Measurements from ENCODE around the gene ZFP36L2.

The ZFP36L2 gene

DNA sequence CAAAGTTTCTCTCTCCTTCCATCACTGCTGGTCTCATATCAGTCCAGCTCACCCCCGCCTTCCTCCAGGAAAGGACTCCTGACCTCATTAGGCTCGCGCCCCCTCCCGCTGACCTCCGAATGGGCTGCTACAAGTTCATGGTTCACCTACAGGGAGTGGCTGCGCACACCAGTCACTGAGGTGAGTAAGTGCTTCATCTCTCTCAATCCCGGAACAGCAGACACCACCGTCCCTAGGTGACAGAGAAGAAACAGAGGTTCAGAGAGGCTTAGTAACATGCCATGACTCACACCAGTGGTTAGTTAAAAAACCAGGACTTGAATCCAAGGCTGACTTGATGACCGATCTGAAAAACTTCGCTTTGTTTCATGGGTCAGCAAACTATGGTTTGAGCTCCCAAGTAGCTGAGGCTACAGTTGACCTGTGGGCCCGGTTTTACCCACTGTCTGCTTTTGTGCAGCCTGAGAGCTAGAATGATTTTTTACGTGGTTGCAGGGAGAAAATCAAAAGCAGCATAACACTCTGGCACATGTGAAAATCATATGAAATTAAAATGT lies 42.0 kb downstream of the ZFP36L2 start:
- no peak for DNase-seq

DNA sequence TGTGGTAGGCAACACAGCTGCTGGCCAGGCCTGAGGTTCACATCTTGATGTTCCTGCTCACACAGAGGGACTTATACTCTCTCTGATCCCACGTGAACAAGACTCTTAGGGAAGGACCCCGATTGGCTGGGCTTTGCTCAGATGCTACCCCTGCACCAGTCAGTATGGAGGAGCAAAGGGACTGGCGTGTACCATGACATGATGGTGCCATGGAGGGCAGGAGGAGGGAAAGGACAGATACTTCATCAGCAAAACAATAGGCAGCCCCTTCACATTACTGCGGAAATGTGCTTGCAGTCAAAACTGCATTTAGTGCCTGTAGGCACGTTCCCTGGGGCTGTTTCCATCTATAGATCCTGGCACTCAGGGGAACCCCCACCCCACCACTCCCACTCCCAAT lies 42.7 kb downstream of the ZFP36L2 start:
- DNase-seq, result no peak

DNA sequence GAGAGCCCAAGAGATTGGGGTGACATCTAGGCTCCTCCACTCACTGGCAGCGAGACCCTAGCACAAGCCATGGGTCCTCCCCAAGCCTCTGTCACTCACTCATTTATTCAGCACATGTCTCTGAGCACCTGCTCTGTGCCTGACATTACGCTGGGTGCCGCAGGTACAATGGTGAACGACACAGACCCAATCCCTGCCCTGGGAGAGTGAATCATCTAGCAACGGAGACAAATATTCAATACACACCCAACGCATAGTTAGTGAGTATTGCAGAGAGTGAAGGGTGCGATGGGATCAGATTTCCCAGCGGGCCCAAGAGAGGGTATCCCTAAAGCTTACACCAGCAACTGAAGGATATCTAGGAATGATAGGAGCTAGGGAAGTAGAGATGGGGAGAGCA lies 45.5 kb downstream of the ZFP36L2 start:
- no peak for DNase-seq

DNA sequence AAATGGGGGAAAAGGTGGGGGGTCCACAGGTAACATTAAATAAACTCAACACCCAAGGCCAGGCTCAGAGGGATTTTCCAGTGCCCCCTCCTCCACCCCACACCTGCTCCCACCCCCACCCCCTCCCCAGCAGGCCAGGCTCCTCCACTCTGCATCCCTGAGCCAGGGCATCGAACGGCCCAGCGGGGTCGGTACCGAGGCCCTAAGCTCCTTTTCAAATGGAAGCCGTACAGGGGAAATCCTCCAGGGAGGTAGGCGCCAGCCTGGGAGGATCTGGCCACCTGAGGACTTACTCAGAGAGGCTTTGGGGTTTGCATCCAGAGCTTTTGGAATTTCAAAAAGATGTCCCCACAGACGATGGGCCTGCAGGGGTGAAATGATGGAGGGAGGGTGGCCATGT lies 46.5 kb downstream of the ZFP36L2 start:
- no peak for DNase-seq

DNA sequence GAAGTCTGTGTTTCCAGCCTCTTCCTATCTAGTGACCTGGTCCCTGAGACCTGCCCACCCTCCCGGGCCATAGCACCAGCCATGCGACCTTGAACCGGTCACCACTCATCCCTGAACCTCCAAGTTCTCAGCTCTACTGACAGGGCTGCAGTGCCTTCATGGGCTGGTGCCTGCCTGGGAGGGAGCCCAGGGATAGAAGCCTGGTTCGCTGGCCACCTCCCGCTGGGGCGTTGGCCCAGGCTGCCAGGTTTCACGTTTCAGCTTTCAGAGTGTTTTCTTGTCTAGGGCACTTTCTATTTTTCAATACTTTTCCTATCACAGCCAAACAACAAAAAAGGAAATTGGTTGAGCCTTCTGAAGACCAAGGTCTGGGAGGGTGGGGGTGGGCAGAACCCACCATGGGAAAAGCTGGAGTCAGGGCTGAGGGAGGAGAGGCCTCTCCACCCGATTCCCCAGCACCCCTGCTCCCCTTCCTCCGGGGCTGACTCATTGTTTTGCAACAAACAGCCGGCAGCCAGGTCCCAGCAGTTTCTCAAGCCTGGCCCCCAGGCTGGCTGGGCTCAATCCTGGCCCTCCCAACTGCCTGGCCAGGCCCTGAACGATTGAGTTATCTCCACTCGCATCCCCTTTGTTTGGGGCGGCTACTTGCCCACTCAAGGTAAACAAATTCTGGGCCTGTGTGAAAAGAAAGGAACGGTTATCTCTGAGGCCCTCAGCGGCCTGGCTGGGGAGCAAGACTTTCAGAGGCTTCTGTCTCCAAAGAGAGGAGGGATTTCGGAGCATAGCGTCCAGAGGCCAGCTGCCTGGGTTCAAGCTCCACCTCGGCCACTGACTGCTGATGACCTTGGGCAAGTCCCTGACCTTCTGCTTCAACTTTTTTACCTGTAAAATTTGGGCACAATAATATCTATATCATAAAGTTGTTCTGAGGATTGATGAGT lies 47.5 kb downstream of the ZFP36L2 start:
- DNase-seq, result peak; percentile 78

DNA sequence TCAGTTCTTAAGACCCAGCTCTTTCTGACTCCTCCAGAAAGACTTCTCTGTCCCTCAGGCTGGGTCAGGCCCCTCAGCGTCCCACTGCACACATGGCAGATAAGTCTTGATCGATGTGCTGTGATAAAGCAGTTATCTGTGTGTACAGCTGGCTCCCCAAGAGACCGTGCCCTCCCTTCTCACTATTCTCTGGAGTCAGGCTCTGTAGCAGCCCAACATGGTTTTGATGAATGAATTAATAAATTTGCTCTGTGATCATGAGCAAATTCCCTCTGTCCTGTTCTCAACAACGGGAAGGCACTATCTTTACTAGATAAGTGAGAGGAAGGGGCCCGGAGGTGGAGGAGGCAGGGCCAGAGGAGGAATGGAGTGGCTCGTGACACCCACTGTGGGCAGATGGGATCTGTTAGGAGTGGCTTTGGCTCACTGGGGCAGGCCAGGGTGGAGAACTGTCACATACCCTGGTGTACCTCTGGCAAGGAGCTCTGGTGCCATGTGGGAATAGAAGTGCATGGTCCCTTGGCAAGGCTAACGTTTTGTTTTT lies 48.3 kb downstream of the ZFP36L2 start:
- no peak for DNase-seq

DNA sequence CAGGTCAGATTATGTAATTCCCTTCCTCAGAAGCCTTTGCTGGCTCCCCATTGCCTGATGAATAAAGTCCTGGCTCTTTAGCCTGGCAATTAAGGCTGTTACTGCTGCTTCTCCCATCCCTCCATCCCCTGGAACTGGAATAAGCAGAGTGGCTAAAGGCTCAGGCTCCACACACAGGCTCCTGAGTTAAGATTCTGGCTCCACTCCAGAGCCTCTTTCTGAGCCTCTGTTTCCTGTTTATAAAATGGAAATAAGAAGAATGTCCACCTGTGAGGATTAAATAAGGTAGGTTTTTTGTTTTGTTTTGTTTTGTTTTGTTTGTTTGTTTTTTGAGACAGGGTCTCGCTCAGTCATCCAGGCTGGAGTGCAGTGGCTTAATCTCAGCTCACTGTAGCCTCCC lies 50.0 kb downstream of the ZFP36L2 start:
- DNase-seq, result no peak

DNA sequence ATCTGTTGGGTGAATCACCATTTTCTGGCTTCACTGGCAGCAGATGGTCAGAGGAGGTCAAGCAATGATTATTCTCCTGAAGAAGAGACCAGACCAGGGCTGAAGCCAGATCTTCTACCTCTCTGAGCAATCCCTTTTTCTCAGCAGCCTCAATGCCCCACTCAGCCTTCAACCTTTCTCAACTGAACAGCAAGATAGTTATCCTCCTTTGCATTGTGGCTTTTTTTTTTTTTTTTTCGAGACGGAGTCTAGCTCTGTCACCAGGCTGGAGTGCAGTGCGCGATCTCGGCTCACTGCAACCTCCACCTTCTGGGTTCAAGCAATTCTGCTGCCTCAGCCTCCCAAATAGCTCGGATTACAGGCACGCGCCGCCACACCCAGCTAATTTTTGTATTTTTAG lies 50.5 kb downstream of the ZFP36L2 start:
- DNase-seq, result no peak

DNA sequence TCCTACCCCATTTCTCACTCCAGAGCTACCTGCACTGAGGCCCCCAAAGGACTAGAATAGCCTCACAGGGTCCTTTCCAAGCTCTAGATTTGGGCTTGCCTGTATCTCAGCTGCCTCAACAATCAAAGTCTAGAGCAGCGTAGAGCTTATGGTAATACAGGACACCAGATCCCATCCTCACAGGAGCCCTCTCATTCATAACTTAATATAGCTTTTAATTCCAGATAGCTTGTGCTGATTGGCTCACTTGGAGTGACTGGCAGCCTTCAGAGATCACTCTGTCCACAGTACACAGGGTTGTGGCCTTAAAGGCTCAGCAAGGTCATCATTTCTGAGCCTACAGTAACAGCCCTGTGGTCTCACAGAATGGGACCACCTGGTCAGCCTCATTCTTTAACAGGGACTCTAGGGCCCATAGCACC lies 51.4 kb downstream of the ZFP36L2 start:
- DNase-seq, result no peak

DNA sequence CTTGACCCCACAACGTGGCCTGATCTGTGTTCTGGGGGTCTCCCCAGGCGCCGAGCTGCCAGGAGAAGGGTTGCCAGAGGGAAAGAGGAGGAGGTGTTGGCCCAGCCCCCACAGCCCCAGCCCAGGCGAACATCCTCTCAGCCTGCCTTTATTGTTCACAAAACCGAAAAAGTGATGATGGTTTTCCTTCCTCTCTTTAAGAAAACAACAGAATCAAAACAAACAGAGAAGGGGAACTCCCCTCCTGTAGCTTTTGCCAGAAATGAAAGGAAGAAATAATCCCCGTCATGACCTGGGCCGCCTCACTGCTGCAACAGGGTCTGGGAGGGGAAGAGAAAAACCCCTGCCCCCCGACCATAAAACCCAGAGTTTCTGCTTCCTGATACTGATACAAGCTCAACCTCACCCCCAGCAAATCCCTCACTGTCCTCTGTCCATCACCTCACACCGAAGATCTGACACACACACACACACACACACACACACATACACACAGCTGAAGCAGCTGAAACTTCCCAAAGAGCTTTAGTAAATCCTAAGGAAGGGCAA lies 52.0 kb downstream of the ZFP36L2 start:
- DNase-seq, result no peak

Measured in NCI-H2171 treated with DMSO at 0.1 percent for 48 hours (cell line).